Smooth muscle cell (in vitro differentiated cells): ENCODE results near the gene ELN. TPM values are rescaled to one million over a fixed set of nuclear protein-coding genes. Genes with fewer than 3 reads are reported as not detected.

ENCODE experiments used
- DNase-seq: peaks from one replicate; lab custom pipeline; 2025; ENCODE audit not compliant: unreplicated experiment; lab: John Stamatoyannopoulos, UW
- H2AFZ ChIP-seq: fragments of 200-600 bp; sonication (generic); 2 replicates; pipeline ENCODE4 v1.6.0; 2016; ENCODE audit warnings: antibody characterized with exemption, low read depth, mild to moderate bottlenecking
- H3F3A ChIP-seq: fragments of 200-600 bp; sonication (generic); 2 replicates; pipeline ENCODE4 v1.6.0; 2017; ENCODE audit warnings: antibody characterized with exemption, low read depth
- H3K27ac ChIP-seq: fragments of 200-600 bp; sonication (generic); 2 replicates; pipeline ENCODE4 v1.5.1; 2016; ENCODE audit warnings: low read depth, mild to moderate bottlenecking
- H3K27me3 ChIP-seq: fragments of 200-600 bp; sonication (generic); 2 replicates; pipeline ENCODE4 v1.6.1; 2016; ENCODE audit warnings: low read depth, mild to moderate bottlenecking
- H3K36me3 ChIP-seq: fragments of 200-600 bp; sonication (generic); 2 replicates; pipeline ENCODE4 v1.5.1; 2016; ENCODE audit warnings: low read depth
- H3K4me1 ChIP-seq: fragments of 200-600 bp; sonication (generic); 2 replicates; pipeline ENCODE4 v1.5.1; 2016; ENCODE audit warnings: low read depth
- H3K4me2 ChIP-seq: fragments of 200-600 bp; sonication (generic); 2 replicates; pipeline ENCODE4 v1.6.0; 2016; ENCODE audit warnings: mild to moderate bottlenecking
- H3K4me3 ChIP-seq: fragments of 200-600 bp; sonication (generic); 2 replicates; pipeline ENCODE4 v1.5.1; 2016; ENCODE audit warnings: mild to moderate bottlenecking
- H3K79me2 ChIP-seq: fragments of 200-600 bp; sonication (generic); 2 replicates; pipeline ENCODE4 v1.6.0; 2016; ENCODE audit warnings: low read depth, mild to moderate bottlenecking
- H3K9ac ChIP-seq: fragments of 200-600 bp; sonication (generic); 2 replicates; pipeline ENCODE4 v1.6.0; 2016; ENCODE audit warnings: low read depth
- H3K9me3 ChIP-seq: fragments of 200-600 bp; sonication (generic); replicated peaks from 2 replicates; pipeline ENCODE4 v1.5.1; 2016; ENCODE audit warnings: low read depth
- H4K20me1 ChIP-seq: fragments of 200-600 bp; sonication (generic); 2 replicates; pipeline ENCODE4 v1.6.0; 2016; ENCODE audit warnings: low read depth
- WGBS: methylation state at CpG from one replicate; pipeline ENCODE4 v1.1.7; 2016; ENCODE audit warnings: low lambda C conversion rate; 5-methylcytosine and 5-hydroxymethylcytosine counted together
- polyA plus RNA-seq: library from polyadenylated mRNA; unstranded; fragments of >200 nt; fragmentation: Nextera tagmentation; extraction: Ambion mirVana; gene quantifications from 2 replicates; pipeline ENCODE4 v1.2.1, GENCODE V29; 2016
- total RNA-seq: library from RNA; depleted of rRNA; stranded (reverse); fragments of >200 nt; gene quantifications from 2 replicates; pipeline ENCODE4 v1.2.3, GENCODE V29; 2014
- TF ChIP-seq, protein P1 (sequence below): fragments of 200-600 bp; sonication (generic); IDR thresholded peaks from 2 replicates; pipeline ENCODE4 v1.5.1; 2017; ENCODE audit warnings: borderline replicate concordance, mild to moderate bottlenecking, antibody characterized with exemption; ENCODE audit not compliant: insufficient read depth, poor library complexity, severe bottlenecking

ELN gene
- total and polyA plus RNA-seq, 2 experiments from 2014 or later = 0.13 TPM; not detected in 1

DNA sequence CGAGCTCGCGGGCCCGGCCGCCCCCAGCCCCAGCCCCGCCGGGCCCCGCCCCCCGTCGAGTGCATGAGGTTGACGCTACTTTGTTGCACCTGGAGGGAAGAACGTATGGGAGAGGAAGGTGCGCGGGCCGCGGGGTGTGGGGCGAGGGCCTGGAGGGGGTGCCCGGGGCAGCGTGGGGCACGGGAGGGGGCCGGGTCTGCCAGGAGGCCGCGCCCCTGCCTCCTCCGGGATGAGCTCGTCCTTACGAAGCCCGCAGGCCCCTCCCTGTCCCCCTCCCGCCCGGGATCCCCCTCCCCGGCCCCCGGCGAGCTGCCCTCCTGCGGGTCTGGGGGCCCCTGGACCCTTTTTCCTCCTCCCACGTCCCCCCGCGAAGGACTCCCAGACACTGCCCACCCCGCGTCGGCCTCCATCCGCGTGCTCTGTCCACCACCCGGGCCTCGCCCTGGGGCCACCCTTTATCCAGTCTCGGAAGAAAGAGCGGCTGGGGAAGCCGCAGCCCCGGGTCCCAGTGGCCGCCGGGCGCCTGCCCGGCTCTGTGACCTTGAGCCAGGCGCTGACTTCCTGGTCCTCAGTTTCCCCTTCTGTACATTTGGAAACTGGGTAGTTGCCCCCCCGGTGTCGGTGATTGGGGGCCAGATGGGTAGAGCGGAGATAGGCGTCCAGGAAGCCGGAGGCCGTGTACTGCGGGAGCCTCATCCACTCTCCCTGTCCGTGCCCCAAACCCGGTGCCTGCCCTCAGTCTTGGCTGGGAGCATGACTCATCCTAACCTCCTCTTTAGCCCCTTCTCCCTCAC, 56.2 kb downstream of the ELN start:
- Histone ChIP-seq H3K36me3 (no peaks in the 10 kb centered on the region), H3K4me2 (peak overlapping the region; percentile 97), H3K4me1 (peaks cover 13% of the 10 kb centered on the region), H3K4me3 (peak overlapping the region; percentile 69), H3K79me2 (peaks cover 20% of the 10 kb centered on the region), H3K27ac (peak overlapping the region; percentile 80), H3K9ac (peak overlapping the region; percentile 84), H4K20me1 (peaks cover 13% of the 10 kb centered on the region), H3K27me3 (no peaks in the 10 kb centered on the region), H3K9me3 (no peaks in the 10 kb centered on the region), H3F3A (peaks cover 10% of the 10 kb centered on the region), H2AFZ (peak overlapping the region; percentile 73)
- DNase-seq = peak; percentile 68
- TF ChIP-seq, protein P1, sequence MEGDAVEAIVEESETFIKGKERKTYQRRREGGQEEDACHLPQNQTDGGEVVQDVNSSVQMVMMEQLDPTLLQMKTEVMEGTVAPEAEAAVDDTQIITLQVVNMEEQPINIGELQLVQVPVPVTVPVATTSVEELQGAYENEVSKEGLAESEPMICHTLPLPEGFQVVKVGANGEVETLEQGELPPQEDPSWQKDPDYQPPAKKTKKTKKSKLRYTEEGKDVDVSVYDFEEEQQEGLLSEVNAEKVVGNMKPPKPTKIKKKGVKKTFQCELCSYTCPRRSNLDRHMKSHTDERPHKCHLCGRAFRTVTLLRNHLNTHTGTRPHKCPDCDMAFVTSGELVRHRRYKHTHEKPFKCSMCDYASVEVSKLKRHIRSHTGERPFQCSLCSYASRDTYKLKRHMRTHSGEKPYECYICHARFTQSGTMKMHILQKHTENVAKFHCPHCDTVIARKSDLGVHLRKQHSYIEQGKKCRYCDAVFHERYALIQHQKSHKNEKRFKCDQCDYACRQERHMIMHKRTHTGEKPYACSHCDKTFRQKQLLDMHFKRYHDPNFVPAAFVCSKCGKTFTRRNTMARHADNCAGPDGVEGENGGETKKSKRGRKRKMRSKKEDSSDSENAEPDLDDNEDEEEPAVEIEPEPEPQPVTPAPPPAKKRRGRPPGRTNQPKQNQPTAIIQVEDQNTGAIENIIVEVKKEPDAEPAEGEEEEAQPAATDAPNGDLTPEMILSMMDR = no peak
- WGBS = under 1% methylated on average over 19 of the region's 61 CpGs

DNA sequence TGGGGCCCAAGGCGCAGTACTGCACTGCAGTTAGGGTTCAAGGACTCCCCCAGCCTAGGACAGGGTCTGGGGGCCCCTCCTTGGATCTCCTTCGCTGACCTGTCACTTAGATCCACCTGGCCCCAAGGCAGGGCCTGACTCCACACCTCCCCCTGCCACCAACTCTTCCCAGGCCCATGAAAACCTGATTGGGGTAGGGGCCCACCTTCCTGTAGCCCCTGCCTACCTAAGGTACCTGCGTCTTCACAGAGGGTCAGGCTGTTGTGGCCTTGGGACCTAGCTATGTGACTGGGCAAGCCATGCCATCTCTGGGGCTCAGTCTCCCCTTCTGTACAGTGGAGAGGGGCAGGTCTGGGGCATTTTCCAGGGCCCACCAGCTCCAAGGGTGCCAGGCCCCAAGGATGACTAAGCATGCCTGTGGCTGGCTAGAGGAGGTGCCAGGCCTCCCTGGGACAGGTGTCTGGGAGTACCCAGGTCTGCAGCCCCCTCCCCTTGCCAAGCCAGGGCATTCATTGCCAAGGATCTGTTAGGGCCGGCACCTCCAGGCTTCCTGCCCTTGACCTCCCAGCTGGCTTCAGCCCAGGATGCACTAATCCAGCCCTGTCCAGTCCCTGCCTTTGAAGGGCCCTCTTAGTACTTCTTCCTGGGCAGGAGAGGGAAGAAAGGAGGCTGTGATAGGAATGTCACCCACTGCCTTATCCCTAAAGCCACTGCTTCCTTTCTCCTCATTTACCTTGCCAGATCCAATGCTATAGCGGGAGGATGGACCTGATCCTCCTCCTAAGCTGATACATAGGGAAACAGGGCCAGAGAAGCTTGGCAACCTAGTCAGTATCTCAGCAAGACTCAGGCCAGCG, 57.0 kb downstream of the ELN start:
- Histone ChIP-seq H3K27ac (peak overlapping the region; percentile 80), H3K4me1 (peaks cover 13% of the 10 kb centered on the region), H3K36me3 (no peaks in the 10 kb centered on the region), H3K79me2 (peaks cover 20% of the 10 kb centered on the region), H2AFZ (no peak overlapping the region), H3K9me3 (no peaks in the 10 kb centered on the region), H3K27me3 (no peaks in the 10 kb centered on the region), H3K9ac (peak overlapping the region; percentile 84), H3K4me2 (peak overlapping the region; percentile 97), H4K20me1 (peaks cover 13% of the 10 kb centered on the region), H3F3A (peaks cover 10% of the 10 kb centered on the region), H3K4me3 (peak overlapping the region; percentile 69)
- 69% methylated on average over 6 of the region's 6 CpGs for WGBS
- no peak for DNase-seq
- TF ChIP-seq, protein P1 = no peak

DNA sequence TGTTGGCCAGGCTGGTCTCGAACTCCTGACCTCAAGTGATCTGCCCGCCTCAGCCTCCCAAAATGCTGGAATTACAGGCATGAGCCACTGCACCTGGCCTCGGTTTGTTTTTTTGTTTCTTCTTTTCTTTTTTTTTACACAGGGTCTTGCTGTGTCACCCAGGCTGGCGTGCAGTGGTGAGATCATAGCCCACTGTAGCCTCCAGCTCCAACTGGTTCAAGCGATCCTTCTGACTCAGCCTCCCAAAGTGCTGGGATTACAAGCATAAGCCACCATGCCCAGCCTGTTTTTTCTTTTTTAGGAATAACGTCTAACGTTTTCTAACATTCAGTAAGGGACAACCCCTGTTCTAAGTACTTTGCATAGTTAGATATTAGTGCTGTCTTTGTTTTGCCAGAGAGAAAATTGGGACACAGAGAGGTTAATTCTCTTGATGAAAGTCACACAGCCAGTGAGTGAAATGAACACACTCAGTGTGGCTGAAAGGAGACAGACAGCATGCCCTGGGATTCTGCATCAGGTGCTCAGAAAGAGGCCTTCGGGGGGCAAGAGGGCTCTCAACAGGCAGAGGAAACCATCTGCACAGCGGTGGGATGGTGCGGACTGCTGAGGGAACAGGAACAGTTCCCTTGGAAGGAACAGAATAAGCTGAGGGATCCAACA, 59.9 kb downstream of the ELN start:
- Histone ChIP-seq H3F3A (peaks cover 14% of the 10 kb centered on the region), H3K9me3 (no peaks in the 10 kb centered on the region), H4K20me1 (peaks cover 13% of the 10 kb centered on the region), H3K4me3 (no peak overlapping the region), H3K4me2 (no peak overlapping the region), H3K9ac (no peak overlapping the region), H3K4me1 (peaks cover 20% of the 10 kb centered on the region), H2AFZ (no peak overlapping the region), H3K36me3 (no peaks in the 10 kb centered on the region), H3K27ac (no peak overlapping the region), H3K79me2 (peaks cover 20% of the 10 kb centered on the region), H3K27me3 (no peaks in the 10 kb centered on the region)
- 84% methylated on average over 10 of the region's 10 CpGs for WGBS
- TF ChIP-seq, protein P1 = no peak
- DNase-seq = no peak
